HepG2 (cell line): ENCODE measurements around the gene TCERG1L. TPM values are rescaled to one million over a fixed set of nuclear protein-coding genes. Genes with fewer than 3 reads are reported as not detected.

Source experiments
- ATAC-seq: fragments of 200-7000 bp; cut with Tn5 transposase; 3 replicates; pipeline ENCODE4 v1.9.1; 2020; ENCODE audit warnings: mild to moderate bottlenecking, moderate library complexity
- BruUV-seq: library from RNA; stranded (reverse); fragments of 400-500 nt; replicated peaks from 2 replicates; lab custom pipeline; 2021; lab: Mats Ljungman, UMichigan
- CTCF ChIA-PET: fragments of 300-600 bp; formaldehyde crosslinking; extraction: SDS; loops from one replicate; lab custom pipeline; 2021; ENCODE audit warnings: low total read pairs, inconsistent platforms, low intra/inter-chr PET ratio; lab: Yijun Ruan, JAX
- POLR2A ChIA-PET: fragments of 350-600 bp; sonication (Branson Sonifier 250); formaldehyde crosslinking; loops from one replicate; lab custom pipeline; 2020; ENCODE audit warnings: antibody characterized with exemption, inconsistent platforms; lab: Yijun Ruan, JAX
- DNase-seq: peaks from one replicate; pipeline ENCODE4 v3.0.0-alpha.2; 2015; ENCODE audit warnings: low spot score
- FAIRE-seq: peaks from 3 replicates; lab custom pipeline; 2011; peaks lifted over from hg19 to GRCh38; lab: Jason Lieb, UNC
- H2AFZ ChIP-seq: one replicate; pipeline ENCODE4 v1.6.1; 2011; ENCODE audit warnings: low read length, inconsistent platforms
- H3K27ac ChIP-seq: fragments of 300-600 bp; 3 replicates; pipeline ENCODE4 v1.8.0; 2011; ENCODE audit warnings: mixed run types, mild to moderate bottlenecking, mixed read lengths, low read length, inconsistent platforms; ENCODE audit not compliant: insufficient read depth; ENCODE audit errors: extremely low read length
- H3K27me3 ChIP-seq, 2 experiments: fragments of 200-600 bp in 1 of 2; 2 replicates in 1 of 2; 3 replicates in 1 of 2; pipeline versions ENCODE4 v1.6.0 to v1.8.0; 2011; ENCODE audit warnings: low read length in 2 of 2, mild to moderate bottlenecking in 2 of 2, moderate library complexity in 2 of 2, inconsistent platforms in 1 of 2; ENCODE audit not compliant: insufficient read depth in 2 of 2, control insufficient read depth in 1 of 2
- H3K36me3 ChIP-seq, 2 experiments: fragments of 200-600 bp in 1 of 2; replicated peaks in 1 of 2; 2 replicates in 1 of 2; 3 replicates in 1 of 2; pipeline versions ENCODE4 v1.5.1 to v1.8.0; 2011; ENCODE audit warnings: low read length in 2 of 2, inconsistent platforms in 1 of 2; ENCODE audit not compliant: insufficient read depth in 2 of 2, control insufficient read depth in 1 of 2
- H3K4me1 ChIP-seq: 2 replicates; pipeline ENCODE4 v1.5.1; 2012; ENCODE audit warnings: low read length, inconsistent platforms; ENCODE audit not compliant: insufficient read depth
- H3K4me2 ChIP-seq: 2 replicates; pipeline ENCODE4 v1.6.0; 2011; ENCODE audit warnings: low read depth, low read length, inconsistent platforms
- H3K4me3 ChIP-seq, 3 experiments: fragments of 200-600 bp in 1 of 3; sonication (generic), shearing (Covaris generic) in 1 of 3; replicated peaks in 1 of 3; 2 replicates each; pipeline ENCODE4 v1.5.1; 2011 to 2016; ENCODE audit warnings: low read length in 3 of 3, inconsistent platforms in 2 of 3, low read depth in 2 of 3, mild to moderate bottlenecking in 2 of 3, control low read depth in 1 of 3, mixed read lengths in 1 of 3; ENCODE audit not compliant: insufficient read depth in 1 of 3
- H3K79me2 ChIP-seq: one replicate; pipeline ENCODE4 v1.6.1; 2011; ENCODE audit warnings: low read length, inconsistent platforms; ENCODE audit not compliant: insufficient read depth
- H3K9ac ChIP-seq: 2 replicates; pipeline ENCODE4 v1.6.0; 2011; ENCODE audit warnings: mild to moderate bottlenecking, low read depth, low read length, inconsistent platforms; ENCODE audit not compliant: insufficient read depth
- H3K9me3 ChIP-seq: 2 replicates; pipeline ENCODE4 v1.5.1; 2012; ENCODE audit warnings: mild to moderate bottlenecking, low read length
- H4K20me1 ChIP-seq: 2 replicates; pipeline ENCODE4 v1.6.0; 2011; ENCODE audit warnings: inconsistent platforms, mild to moderate bottlenecking, low read length, moderate library complexity; ENCODE audit not compliant: insufficient read depth
- ATF4 ChIP-seq, 2 experiments: fragments of 450-650 bp in 1 of 2; sonication (generic) in 1 of 2; formaldehyde crosslinking; IDR thresholded peaks; 2 replicates each; pipeline versions ENCODE4 v1.5.0 to v1.8.0; 2020 to 2022; ENCODE audit warnings: mild to moderate bottlenecking in 1 of 2, missing genetic modification reagents in 1 of 2
- CEBPZ ChIP-seq: IDR thresholded peaks from 2 replicates; pipeline ENCODE4 v1.6.1; 2012; ENCODE audit warnings: low read length, improper control_type of control experiment
- FLYWCH1 ChIP-seq: sonication (generic); formaldehyde crosslinking; IDR thresholded peaks from 2 replicates; pipeline ENCODE4 v1.8.1; 2023; ENCODE audit warnings: mild to moderate bottlenecking, missing genetic modification reagents
- FOXO1 ChIP-seq: sonication (generic); formaldehyde crosslinking; IDR thresholded peaks from 2 replicates; pipeline ENCODE4 v1.4.0; 2020; ENCODE audit warnings: missing genetic modification reagents
- HOMEZ ChIP-seq: IDR thresholded peaks from 2 replicates; pipeline ENCODE4 v1.6.1; 2016; ENCODE audit warnings: low read depth
- TGIF2 ChIP-seq: IDR thresholded peaks from 2 replicates; pipeline ENCODE4 v1.6.1; 2016; ENCODE audit warnings: control low read depth, missing compliant biosample characterization
- TRIM22 ChIP-seq: fragments of 450-650 bp; IDR thresholded peaks from 2 replicates; pipeline ENCODE4 v1.6.1; 2017
- ZFP36L1 ChIP-seq: sonication (generic); formaldehyde crosslinking; IDR thresholded peaks from 2 replicates; pipeline ENCODE4 v1.8.0; 2022; ENCODE audit warnings: mild to moderate bottlenecking, missing genetic modification reagents, moderate library complexity
- ZIK1 ChIP-seq: sonication (generic); formaldehyde crosslinking; IDR thresholded peaks from 2 replicates; pipeline ENCODE4 v1.5.0; 2020; ENCODE audit warnings: mild to moderate bottlenecking, low read depth, missing genetic modification reagents, borderline replicate concordance
- ZNF333 ChIP-seq: sonication (generic); formaldehyde crosslinking; IDR thresholded peaks from 2 replicates; pipeline ENCODE4 v1.4.0; 2020; ENCODE audit warnings: mild to moderate bottlenecking, missing genetic modification reagents, borderline replicate concordance
- ZNF414 ChIP-seq: sonication (generic); formaldehyde crosslinking; IDR thresholded peaks from 2 replicates; pipeline ENCODE4 v1.5.0; 2020; ENCODE audit warnings: missing genetic modification reagents
- ZNF432 ChIP-seq: sonication (generic); formaldehyde crosslinking; IDR thresholded peaks from 2 replicates; pipeline ENCODE4 v1.5.0; 2020; ENCODE audit warnings: missing genetic modification reagents, mild to moderate bottlenecking, borderline replicate concordance
- ZNF510 ChIP-seq: sonication (generic); formaldehyde crosslinking; IDR thresholded peaks from 2 replicates; pipeline ENCODE4 v1.4.0; 2020; ENCODE audit warnings: low read depth, mild to moderate bottlenecking, missing genetic modification reagents
- ZNF782 ChIP-seq: sonication (generic); formaldehyde crosslinking; IDR thresholded peaks from 2 replicates; pipeline ENCODE4 v1.4.0; 2020; ENCODE audit warnings: missing genetic modification reagents, mild to moderate bottlenecking, borderline replicate concordance
- WGBS: methylation state at CpG from one replicate; pipeline ENCODE4 v1.1.6; 2017; ENCODE audit warnings: low lambda C conversion rate; 5-methylcytosine and 5-hydroxymethylcytosine counted together
- in situ Hi-C: cut with HindIII; loops from 2 replicates; pipeline ENCODE4 v1.10.0; 2017; ENCODE audit warnings: low pct_unique_long_range_greater_than_20kb; ENCODE audit not compliant: extremely low pct_ligation_motif_present
- intact Hi-C: fragments of 100-400 bp; cut with micrococcal nuclease; formaldehyde crosslinking; loops from one replicate; pipeline ENCODE4 v1.10.0; 2022; ENCODE audit not compliant: unreplicated experiment
- polyA plus RNA-seq, 8 experiments: library from polyadenylated mRNA; depleted of rRNA in 3 of 8; stranded (reverse) in 7 of 8; unstranded in 1 of 8; fragments of >200 nt; fragmentation: Illumina TruSeq in 4 of 8; extraction: Trizol in 4 of 8; gene quantifications; 2 replicates each; pipeline versions ENCODE4 v1.2.1 to v1.2.3, GENCODE V29; 2011 to 2016; ENCODE audit warnings: low read depth in 4 of 8, missing spikeins in 1 of 8, mixed read lengths in 1 of 8; ENCODE audit not compliant: insufficient read depth in 1 of 8
- total RNA-seq, 5 experiments: library from RNA; depleted of rRNA; stranded (reverse); fragments of >200 nt; fragmentation: Illumina TruSeq; extraction: Trizol; gene quantifications; 2 replicates each; pipeline ENCODE4 v1.2.3, GENCODE V29; 2016; ENCODE audit warnings: low read depth in 1 of 5

TCERG1L gene
- total and polyA plus RNA-seq, 2 of the 13 experiments (the other 11 are each of a cell fraction or from before 2014, with no cell fraction given), result not detected

GRCh38 chr10:131075218-131075770, 236.2 kb downstream of the TCERG1L start:
- H3K9me3 ChIP-seq, result no peaks in the 10 kb centered on the region
- no peak overlapping the region for H2AFZ ChIP-seq
- H3K36me3 ChIP-seq, result no peaks in the 10 kb centered on the region
- DNase-seq, result no peak
- POLR2A ChIA-PET, result no interaction called here
- H4K20me1 ChIP-seq, result no peaks in the 10 kb centered on the region
- H3K27me3 ChIP-seq, result peaks cover 3 to 27% of the 10 kb centered on the region in 2 experiments; a peak in 3 of 5 replicates
- BruUV-seq, result no TSS peak
- H3K4me2 ChIP-seq, result no peak overlapping the region
- H3K27ac ChIP-seq, result no peak overlapping the region
- H3K4me1 ChIP-seq, result no peaks in the 10 kb centered on the region
- H3K9ac ChIP-seq, result no peak overlapping the region
- 47% methylated on average over 12 of the region's 27 CpGs for WGBS
- H3K4me3 ChIP-seq, result no peak overlapping the region
- intact Hi-C loops, result no loop called here
- TF ChIP-seq ZFP36L1 (CRISPR knock-in tag) (no peak), ZNF414 (CRISPR knock-in tag) (no peak), TGIF2 (no peak), HOMEZ (CRISPR knock-in tag) (no peak), CEBPZ (no peak), FLYWCH1 (CRISPR knock-in tag) (no peak), FOXO1 (CRISPR knock-in tag) (no peak), TRIM22 (no peak), ATF4 (CRISPR knock-in tag; IDR thresholded peaks at IDR 0.05) (no peak), ZNF432 (CRISPR knock-in tag) (no peak), ZIK1 (CRISPR knock-in tag) (no peak), ZNF333 (no peak), ZNF510 (CRISPR knock-in tag) (no peak), ZNF782 (no peak)
- in situ Hi-C loops, result no loop called here
- FAIRE-seq, result no peak
- ATAC-seq, result no peak
- CTCF ChIA-PET, result no interaction called here
- no peaks in the 10 kb centered on the region for H3K79me2 ChIP-seq
